Subcutaneous adipose tissue (tissue), 4 donors: ENCODE measurements around the gene NFRKB. TPM values are rescaled to one million over a fixed set of nuclear protein-coding genes. Genes with fewer than 3 reads are reported as not detected.

Experiments used
- total RNA-seq, 4 donors: library from RNA; depleted of rRNA; stranded (reverse); fragments of >200 nt; gene quantifications; one replicate each; pipeline ENCODE4 v1.1.0, GENCODE V29; 2016
- TF ChIP-seq, protein P1 (sequence below): fragments of 450-650 bp; IDR thresholded peaks from one replicate; pipeline ENCODE4 v1.5.1; 2016; ENCODE audit warnings: low read depth, mild to moderate bottlenecking, control low read depth, antibody characterized with exemption, moderate library complexity

NFRKB gene
- total RNA-seq = 10 to 100 TPM; 15.0 to 37.7 (median 26.1) TPM

DNA sequence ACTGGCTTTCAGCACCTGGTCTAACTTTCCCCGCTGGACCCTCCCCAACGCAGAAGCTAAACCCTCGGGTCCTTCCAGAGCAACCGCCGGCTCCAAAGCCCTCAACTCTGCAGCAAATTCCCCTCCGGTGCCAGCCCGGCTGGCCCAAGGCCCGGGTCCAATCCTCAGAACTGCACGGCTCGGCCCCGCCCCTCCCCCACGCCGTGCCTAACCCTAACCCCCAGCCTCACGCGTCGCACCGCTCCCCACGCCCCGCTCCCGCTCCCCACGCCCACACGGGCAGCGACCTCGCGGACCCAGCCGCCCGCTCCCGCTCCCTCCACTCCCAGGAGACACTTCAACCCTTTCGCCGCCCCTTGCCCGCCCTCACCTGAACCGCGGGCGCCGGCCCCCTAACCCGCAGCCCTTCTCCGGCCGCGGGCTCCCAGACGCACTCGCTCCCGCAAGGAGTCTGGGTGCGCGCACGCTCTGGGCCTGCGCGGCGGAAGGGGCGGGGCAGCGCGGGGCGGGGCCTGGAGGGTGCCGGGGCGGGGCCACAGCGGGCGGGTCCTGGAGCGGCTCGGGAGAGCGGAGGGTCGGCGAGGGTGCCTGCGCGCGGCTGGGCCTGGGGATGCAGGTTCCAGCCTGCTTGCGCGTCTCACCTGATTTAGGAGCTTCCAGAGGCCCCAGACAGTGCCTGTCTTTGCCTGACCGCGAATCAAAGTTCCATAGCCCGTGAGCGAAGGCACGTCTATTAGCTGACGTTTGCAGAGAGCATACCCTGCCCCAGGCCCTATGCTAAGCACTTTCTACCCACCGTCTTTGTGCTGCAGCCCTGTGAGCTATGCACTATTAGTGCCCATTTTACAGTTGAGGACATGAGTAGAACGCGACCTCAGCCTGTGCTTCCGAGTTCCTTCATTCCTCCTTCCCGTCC lies at the start of gene NFRKB:
NFRKB (minus strand) TSS at position 453 of the 916 bp plus-strand sequence. CDS start 2,729 bp downstream, outside the sequence.
- TF ChIP-seq, protein P1, sequence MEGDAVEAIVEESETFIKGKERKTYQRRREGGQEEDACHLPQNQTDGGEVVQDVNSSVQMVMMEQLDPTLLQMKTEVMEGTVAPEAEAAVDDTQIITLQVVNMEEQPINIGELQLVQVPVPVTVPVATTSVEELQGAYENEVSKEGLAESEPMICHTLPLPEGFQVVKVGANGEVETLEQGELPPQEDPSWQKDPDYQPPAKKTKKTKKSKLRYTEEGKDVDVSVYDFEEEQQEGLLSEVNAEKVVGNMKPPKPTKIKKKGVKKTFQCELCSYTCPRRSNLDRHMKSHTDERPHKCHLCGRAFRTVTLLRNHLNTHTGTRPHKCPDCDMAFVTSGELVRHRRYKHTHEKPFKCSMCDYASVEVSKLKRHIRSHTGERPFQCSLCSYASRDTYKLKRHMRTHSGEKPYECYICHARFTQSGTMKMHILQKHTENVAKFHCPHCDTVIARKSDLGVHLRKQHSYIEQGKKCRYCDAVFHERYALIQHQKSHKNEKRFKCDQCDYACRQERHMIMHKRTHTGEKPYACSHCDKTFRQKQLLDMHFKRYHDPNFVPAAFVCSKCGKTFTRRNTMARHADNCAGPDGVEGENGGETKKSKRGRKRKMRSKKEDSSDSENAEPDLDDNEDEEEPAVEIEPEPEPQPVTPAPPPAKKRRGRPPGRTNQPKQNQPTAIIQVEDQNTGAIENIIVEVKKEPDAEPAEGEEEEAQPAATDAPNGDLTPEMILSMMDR = no peak

DNA sequence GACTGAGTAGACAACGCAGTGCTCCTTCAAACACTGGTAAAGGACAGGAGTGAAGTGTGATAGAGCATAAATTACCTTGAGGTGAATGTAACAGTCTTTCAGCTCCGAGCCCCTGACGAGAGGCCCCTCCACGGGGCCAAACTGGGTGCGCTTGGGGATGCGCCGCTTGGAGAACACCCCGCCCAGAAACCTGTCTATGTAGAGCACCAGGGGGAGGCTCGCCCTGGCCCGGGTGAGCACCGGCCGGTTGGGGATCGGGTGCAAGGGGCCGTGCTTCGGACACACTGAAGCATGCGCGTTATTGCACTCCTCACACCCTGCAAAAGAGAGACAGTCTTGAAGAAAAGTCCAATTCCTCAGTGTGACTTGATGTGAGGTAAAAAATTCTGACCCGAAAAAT lies 49.3 kb upstream of the NFRKB start:
- TF ChIP-seq, protein P1 = no peak

DNA sequence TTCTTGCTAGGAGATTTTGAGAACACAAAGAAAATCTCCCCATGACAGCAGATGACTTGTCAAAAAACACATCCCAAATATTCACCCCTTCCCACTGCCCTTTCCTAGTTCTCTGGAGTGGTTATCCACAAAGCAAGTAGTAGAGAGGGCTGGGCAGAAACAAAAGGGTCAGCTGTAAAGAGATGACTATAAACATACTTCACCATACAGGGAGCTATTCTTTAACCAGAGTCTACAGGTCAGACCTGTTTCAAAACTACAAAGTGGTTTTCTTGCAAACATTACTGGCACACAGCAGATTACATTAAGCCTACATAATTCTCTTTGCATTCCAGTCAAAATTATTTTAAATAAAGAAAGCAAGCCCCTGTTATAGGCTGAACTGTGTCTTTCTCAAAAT lies 47.7 kb upstream of the NFRKB start:
- TF ChIP-seq, protein P1 = no peak

DNA sequence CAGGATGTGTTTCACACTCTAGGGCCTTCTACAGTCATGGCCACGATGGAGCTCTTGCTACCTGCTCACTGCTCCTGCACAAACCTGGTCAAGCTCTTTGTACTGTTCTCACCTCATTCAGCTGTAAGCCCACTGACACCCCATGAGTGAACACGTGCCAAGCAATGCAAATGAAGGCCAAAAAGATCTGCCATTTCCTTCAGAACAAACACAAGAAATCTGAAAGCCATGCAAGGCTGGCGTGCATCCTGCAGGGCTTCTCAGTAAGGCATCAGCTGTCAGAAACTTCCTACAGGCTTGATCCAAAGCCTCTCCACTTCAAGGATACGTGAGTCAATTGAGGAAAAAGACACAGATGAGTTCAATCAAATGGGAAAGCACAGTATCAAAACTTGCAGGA lies 44.1 kb upstream of the NFRKB start:
- TF ChIP-seq, protein P1 = no peak

DNA sequence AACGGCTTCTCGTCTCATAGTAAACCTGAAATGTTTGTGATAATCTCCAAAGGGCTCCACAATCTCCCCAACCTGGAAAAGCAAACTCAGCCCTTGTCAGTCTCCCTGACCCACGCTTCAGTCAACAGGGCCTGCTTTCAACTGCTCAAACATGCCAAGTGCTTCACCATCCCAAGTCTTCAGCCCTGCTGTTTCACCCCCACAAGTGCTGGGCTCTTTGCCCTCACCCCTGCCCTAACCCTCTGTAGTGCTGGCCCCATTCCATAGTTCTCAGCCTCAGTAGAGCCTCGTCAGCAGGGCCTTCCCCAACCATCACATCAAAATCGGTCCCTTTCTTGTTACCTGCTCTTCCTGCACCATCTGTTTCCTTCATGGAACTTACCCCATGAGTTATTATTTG lies 43.4 kb upstream of the NFRKB start:
- TF ChIP-seq, protein P1 = no peak

DNA sequence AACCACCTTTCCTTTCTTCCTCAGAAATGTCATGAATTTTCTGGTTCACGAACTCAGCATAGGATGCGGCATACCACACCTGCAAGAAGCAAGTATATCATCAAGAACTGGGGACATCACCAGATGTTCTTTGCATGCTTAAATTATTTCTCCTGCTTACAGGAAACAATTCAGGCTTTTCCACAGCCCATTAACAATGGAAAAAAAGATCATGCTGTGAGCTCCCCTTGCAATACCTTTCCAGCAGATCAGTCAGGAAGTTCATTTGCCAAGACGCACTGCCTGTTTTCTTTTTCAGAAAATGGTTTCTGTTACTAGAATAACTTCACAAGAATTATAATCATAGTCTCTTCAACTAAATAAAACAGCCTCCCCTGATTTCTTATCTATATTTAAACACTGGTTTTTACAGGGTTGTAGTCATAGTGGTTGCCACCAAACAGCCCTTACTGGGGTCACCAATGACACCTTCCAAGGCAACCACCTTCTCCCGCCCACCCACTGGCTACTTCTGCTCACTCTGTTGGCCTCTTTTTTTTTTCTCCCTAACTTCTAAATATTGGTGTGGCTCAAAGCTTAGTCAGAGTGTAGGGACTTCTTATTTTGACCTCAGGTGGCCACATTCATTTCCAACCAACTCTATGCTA lies 42.3 kb upstream of the NFRKB start:
- TF ChIP-seq, protein P1 = no peak

DNA sequence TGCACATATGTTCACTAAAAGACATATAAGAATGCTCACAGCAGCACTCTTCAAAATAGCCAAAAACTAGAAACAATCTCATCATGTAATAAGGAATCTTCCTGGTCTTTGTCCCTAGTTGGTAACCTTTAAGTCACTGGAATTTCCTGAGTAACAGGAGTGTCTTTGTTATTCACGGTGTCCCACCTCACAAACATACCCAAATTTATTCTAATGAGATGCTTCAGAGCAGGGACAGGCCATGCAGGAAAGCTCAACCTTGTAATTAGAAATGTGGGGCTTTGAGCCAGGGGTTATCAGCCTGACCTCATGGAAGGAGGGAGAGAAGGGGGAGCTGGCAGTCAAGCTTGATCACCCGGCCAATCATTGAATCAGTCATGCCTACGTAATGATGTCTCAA lies 40.3 kb upstream of the NFRKB start:
- TF ChIP-seq, protein P1 = no peak
